Measurements from ENCODE around the gene LRG1.
"Not testable (repeated sequence)": the region's sequence is repeated elsewhere in the genome, so short reads cannot be mapped to it uniquely, and the experiment has no call there.

LRG1 gene

DNA sequence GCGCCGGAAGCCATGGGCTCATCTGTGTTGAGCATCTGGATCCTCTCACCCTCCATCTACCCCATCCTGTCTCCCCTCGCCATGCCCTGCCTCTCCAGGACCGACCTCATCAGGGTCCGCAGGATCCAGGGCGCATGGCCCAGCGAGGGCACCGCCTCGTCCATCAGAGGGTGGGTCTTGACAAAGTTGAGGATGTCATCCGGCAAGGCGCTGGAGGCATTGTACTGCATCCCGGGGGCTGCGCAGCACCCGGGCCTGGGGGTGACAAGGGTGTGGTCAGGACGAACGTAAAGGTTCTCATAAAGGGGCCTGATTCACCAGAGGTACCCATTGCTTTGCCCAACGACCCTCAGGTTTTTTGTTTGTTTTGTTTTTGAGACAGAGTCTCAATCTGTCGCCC is 10.2 kb upstream of the LRG1 start:
- DNase-seq, result no peak

DNA sequence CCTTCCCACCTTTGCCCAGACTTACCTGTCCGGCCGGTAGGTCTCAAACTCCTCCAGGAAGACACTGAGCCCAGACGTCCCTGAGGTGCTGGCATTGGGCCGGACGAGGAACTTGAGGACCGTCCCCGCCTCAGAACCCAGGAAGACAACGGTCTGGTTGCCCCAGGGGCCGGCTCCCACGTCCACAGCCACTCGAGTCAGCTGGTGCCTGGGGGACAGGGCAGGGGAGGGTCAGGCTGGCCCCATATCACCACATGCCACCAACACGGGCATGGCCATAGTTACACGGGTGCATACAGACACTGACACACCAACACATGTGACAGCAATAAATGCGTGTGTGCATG is 8.4 kb upstream of the LRG1 start:
- DNase-seq, result no peak

DNA sequence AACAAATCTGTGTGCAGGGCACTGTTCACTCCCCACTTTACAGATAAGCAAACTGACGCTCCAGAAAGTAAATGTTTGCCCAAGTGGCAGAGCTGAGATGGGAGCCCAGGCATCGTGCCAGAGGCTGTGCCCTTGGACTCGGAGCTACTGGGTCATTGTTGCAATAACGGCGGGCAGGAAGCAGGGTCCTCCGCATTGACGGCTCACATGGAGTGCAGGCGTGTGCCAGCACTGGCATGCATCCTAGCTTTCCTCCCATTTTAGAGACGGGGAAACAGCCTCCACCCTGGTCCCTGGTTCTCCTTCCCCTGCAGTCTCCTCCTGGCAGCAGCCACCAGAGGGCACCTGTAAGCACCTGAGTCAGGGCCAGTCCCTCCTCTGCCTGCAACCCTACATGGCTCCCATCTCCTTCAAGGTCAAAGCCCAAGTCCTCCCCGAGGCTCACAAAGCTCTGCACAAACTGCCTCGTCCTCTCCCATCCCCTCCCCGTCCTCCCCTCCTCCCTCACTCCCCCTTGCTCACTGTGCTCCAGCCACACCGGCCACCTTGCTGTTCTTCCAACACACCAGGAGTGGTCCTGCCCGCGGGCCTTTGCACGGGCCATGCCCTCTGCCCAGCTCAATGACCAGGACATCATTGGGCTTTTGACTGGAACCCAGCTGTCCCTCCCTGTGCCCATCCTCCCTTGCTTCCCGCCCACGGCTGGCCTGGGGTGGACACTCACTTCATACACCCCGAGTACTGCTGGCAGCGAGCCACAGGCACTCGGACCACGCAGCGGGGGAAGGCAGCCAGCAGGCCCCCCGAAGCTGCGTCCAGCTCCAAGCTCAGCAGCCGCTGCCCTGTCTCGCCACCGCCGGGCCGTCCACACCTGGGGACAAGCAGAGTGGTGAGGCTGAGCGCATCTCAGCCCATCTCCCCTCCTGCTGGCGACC is 7.7 kb upstream of the LRG1 start:
- DNase-seq, result no peak

DNA sequence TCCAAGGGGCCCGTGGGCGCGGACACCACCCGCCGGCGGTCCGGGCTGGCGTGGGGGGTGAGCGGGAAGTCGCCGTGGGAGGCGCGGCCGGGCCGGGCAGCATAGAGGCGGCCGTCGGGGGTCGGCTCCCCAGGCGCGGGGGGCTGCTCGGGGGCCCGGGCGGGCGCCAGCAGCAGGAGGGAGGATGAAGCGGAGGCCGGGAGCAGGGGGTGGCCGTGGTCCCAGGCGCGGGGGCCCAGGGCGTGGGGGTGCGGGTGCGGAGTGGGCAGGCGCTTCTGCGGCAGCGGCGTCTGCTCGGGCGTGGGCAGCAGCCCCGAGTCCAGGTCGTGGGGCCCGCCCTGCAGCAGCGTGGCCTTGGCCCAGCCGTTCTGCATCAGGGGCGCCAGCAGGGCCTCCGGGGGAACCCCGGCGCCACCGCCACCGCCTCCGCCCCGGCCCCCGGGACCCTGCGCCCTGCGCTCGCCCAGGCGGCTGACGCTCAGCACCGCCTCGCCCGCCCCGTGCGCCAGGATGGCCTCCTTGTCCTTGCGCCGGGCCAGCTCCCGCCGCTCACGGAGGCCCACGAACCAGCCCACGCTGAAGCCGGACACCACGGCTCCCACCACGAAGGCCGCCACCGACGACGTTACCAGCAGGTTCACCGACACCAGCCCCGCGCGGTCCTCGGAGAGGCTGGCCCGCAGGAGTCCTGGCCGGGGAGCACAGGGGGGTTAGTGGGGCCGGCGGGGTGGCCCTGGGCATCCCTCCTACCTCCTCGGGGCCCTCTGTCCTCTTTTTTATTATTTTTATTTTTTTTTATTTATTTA is 4.2 kb upstream of the LRG1 start:
- DNase-seq, result no peak

DNA sequence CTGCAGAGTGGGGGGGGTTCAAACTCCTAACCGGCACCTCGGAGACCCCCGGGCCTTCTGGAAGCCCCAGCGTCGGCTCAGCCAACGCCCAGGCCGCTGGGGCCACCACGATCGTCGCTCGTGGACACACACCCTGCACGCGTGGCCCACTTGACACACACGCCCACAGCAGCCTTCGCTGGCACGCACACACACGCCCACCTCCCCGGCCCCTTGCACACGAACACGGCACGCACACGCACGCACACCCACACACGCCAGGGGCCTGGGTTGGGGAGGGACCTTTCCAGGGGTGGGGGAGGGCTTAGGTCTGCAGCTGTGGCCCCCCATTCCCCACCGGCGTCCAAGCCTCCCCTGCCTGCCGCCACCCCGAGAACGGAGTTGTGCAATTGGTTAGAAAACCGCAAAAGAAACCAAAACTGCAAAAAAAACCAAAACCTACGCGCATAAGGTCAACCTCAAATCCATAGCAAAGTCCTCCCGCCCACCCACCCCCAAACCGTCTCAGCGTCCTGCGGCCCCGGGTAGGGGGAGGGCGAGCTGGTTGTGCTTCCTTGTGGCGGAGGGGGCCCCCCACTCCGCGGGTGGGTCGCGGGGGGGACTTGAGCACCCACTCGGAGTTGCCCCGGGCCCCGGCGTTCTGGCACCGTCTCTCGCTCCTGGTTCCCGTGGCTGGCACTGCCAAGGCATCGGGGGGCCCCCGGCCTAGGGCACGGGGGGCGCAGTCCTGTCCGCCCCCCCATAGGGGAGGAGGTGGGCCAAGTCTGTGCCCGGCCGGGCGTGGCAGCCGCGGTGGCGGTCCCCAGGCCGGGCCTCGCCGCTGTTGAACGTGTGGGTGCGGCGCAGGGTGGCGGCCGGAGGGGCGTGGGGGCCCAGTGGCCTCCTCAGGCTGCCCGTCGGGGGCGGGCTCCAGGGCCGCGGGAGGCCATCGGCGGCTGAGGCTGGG is 3.3 kb upstream of the LRG1 start:
- no peak for DNase-seq

DNA sequence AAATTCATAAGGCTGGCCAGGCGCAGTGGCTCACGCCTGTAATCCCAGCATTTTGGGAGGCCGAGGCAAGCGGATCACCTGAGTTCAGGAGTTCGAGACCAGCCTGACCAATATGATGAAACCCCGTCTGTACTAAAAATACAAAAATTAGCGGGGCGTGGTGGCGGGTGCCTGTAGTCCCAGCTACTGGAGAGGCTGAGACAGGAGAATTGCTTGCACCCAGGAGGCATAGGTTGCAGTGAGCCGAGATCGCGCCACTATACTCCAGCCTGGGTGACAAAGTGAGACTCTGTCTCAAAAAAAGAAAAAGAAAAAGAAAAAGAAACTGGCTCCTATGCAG is 1.9 kb upstream of the LRG1 start:
- DNase-seq, result not testable (repeated sequence)

DNA sequence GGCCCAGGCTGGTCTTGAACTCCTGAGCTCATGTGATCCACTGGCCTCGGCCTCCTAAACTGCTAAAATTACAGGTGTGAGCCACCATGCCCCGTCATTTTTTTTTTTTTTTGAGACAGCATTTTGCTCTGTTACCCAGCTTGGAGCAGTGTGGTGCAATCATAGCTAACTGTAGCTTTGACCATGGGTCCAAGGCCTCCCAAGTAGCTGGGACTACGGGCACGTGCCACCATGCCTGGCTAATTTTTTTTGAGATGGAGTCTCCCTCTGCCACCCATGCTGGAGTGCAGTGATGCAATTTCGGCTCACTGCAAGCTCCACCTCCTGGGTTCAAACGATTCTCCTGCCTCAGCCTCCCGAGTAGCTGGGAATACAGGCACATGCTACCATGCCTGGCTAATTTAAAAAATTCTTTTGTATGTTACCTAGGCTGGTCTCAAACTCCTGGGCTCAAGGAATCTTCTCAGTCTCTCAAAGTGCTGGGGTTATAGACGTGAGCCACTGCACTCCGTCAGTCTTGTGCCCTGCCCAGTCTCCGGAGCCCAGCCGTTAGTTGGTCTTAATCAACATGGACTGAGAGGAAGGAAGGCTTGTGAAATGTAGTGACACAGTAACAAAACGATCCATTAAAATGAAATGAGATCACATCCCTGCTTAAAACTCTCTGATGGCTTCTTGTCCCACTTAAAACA is 1.4 kb upstream of the LRG1 start:
- DNase-seq, result no peak

DNA sequence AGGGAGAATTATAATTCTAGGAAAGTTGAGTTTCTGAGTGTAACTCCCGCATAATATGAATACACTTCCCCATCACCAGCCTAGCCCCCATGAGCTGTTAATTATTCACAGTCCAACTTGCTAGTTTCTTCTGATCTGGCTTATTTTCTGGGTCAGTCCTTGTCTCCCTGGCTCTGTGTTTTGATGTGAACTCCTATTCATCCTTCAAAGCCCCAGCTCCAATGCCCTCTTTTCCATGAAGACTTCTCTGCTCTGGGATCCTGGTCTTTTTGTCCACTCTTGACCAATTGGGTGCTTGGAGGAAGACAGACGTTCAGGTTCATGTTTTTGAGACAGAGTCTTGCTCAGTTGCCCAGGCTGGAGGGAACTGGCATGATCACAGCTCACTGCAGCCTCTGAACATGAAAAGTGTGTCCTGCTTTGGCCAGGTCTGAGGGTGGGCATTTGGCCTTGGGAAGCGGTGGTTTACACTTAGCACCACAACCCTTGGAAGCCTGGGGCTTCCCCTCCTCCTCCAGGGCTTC is 605 bp downstream of the LRG1 start:
- DNase-seq, result no peak

DNA sequence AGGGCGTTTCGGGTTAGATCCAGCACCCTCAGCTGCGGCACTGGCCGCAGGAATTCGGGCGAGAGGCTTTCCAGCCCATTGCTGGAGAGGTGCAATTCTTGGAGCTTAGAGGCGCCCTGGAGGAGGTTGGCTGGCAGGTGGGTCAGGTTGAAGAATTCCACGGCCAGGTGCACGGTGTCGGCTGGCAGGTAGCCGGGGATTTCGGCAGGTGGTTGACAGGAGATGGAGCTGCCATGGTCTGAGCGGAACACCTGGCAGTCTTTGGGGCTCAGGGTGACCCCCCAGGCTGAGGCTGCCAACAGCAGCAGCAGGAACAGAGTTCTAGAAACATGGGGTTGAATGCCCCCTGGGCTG is 1.3 kb downstream of the LRG1 start:
- no peak for DNase-seq

DNA sequence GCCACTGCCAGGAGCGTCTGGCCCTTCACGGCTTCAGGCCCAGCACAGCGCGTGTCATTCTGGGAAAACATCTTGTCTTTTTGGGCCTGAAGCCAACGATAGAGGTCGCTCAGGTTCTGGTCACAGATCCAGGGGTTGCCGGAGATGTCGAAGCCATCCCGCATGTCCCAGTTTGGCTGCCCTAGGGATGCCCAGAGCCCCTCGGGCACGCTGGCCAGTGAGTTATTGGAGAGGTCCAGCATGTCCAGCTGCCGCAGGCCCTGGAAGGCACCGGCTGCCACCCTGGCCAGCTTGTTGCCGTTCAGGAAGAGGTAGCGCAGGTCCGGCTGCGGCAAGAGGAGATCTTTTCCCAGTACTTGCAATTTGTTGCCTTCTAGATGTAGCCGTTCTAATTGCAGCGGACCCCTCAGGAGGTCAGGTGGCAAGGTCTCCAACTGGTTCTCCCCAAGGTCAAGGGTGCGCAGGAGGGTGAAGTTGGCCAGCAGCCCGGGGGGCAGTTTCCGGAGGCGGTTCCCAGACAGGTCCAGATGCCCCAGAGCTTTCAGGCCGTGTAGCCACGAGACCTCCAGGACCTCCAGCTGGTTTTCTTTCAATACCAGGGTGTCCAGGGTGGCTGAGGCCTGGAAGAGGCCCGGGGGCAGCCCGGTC is 1.8 kb downstream of the LRG1 start:
- no peak for DNase-seq

DNA sequence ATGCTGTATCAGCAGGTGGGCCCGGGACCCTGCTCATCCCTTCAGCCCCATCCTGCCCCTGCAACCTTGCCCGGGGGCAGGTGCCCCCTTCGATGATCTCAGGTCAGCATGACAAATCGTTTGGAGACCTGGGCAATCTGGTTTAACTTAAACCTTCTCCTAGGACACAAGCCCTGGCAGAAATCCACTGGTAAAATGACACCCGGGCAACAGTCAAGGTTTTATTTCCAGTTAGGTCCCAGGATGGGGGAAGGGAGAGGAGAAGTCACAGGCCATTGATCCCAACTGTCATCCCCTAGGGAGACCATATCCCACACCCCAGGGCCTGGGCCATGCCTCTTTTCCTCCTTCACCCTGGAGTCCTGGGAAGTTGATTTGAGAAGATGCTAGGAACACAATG is 3.0 kb downstream of the LRG1 start:
- DNase-seq, result no peak

DNA sequence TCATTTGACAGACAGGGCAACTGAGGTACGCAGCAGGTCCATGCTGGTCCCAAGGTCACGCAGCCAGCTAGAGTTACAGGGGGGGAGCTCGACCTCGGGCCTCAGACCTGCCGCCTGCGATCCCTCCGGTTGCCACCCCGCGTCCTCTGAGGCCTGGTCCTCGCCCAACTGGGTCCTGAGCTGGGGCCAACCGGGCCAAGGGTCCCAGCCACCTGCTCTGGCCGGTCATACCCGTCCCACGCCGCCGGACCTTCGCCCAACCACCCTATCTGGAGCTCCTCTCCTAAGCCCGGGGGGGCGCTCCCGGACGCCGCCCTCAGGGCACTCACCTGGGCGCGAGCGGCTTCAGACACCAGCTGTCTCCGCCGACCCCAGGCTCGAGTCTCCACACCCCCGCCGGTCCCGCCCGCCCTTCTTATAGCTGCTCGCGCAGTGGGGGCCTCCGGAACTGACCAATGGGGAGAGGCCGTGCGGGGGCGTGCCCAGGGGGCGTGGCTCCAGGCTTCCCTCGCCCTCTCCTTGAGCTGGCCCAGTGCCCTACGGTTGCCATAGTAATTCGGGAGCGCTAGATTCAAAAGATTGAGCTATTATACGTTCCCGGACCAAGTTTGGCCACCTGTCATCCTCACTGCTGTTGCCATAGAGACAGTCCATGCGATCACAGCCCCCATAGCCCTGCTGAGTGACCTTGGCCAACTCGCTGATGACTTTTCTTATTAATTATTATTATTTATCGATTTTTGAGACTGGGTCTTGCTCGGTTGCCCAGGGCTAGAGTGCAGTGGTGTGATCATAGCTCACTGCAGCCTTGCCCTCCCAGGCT is 4.8 kb downstream of the LRG1 start, which contains the start of gene PLIN5:
Gene PLIN5, minus strand, starts transcription at position 389 of the 823 bp plus-strand sequence. CDS start 1,150 bp downstream, outside the sequence.
- DNase-seq, result peak; percentile 54

DNA sequence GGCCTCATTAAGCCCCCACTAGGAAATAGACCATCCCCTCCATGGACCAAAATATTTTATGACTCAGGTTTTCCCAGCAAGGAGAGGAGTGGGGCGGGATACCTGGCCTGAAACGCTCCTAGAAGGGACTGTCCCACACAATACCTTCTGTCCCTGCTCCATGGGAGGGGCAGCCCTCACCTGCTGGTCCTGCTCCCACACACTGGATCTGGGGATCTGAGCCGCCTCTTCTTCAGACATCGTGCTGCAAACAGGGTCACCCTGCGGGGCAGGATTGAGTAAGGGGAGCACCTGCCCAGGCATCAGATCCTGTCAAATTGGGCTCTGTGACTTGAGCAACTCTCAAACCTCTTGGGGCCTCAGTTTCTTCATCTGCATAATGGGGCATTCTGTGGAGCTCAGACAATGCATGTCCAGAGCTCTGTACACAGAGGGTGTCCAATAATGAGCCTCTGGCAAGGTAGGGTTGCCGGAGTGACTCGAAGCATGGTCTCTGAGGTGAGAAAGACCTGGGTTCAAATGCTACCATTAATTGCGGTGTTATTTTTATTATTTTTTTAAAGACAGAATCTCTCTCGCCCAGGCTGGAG is 5.9 kb downstream of the LRG1 start:
- DNase-seq, result no peak

DNA sequence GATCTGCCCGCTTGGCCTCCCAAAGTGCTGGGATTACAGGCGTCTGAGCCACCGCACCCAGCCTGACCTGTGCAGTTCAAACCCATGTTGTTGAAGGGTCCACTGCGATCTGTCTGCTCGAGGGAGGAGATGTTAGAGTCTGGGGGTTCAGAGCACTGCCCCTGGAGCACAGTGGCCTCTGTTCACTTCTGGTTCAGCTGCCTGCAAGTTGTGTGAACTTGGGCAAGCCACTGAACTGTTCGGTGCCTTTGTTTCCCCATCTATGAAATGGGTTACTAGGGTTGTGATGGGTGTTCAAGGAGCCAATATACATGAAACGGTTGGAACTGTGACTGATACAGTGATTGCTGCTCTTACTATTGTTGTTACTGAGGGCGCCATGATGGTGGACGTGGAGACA is 6.5 kb downstream of the LRG1 start:
- no peak for DNase-seq

DNA sequence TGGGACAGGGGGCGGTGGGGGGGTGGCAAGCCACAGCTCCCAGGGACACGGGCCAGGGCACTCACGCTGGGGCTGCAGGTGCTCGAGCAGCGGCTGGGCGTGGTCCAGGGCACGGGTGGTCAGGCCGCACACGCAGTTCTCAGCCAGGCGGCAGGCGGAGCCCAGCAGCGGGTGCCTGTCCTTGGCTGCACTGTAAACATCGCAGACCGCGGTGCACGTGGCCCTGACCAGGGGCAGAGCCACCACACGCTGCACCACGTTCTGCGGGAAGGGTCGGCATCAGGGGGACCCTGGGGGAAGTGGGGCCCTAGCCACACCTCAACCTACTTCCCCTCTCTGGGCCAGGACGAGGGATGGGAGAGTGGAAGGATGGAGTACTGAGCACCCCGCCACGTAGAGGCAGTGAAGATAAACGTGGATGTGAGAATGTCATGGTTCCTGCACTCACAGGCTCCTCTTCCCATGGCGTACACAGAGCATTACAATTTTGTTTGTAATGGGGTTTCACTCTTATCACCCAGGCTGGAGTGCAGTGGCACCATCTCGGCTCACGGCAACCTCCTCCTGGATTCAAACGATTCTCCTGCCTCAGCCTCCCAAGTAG is 8.2 kb downstream of the LRG1 start:
- no peak for DNase-seq

DNA sequence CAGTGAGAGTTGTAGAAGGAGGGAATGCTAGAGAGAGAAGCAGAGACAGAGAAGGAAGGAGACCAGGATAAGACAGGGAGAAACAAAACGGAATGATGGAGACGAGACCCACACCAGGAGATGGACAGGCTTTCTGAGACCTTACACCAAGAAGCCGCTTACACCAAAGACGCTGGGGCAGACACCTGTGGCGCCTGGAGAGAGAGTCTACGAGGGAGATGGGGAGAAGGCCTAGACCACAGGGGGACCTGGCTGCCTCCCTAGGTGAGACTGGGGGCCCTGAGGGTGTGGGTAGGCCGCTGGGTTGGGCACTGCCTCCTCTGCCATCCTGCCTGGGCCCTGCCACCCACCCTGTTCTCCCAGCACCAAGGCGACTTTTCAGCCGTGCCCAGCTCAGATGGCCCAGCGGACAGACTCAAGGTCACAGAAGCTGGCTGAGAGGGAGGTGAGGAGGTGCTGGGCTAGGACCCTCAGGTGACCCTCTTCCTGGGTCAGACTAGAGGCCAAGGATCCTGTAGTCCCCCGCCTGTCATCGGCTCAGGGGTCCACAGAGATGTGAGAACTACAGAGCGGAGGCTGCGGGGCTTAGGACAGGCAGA is 9.8 kb downstream of the LRG1 start:
- no peak for DNase-seq

DNA sequence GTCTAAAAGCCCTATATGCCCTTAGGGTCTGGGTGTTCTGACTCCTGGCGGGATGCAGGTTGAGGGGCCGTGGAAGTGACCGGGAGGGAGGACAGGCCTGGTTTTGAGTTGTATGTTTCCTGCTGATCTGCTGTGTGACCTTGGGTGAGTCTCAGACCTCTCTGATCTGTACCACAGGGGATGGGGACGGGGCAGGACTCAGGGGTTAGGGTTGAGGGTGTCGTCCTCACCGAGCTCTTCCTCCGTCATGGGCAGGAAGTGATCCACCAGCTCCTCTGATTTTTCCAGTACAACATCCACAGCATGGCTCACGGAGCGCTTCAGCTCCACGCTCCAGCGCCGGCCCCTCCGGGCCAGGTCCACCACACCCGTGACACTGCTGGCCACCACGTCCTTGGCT is 11.0 kb downstream of the LRG1 start:
- DNase-seq, result no peak

DNA sequence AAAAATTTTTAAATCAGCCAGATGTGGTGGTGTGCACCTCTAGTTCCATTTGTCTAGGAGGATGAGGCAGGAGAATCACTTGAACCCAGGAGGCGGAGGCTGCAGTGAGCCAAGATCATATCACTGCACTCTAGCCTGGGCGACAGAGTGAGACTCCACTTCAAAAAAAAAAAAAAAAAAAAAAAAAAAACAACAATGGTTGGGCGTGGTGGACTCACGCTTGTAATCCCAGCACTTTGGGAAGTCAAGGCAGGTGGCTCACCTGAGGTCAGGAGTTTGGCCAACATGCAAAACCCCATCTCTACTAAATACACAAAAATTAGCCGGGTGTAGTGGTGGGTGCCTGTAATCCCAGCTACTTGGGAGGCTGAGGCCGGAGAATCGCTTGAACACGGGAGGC is 12.5 kb downstream of the LRG1 start:
- DNase-seq, result not testable (repeated sequence)

DNA sequence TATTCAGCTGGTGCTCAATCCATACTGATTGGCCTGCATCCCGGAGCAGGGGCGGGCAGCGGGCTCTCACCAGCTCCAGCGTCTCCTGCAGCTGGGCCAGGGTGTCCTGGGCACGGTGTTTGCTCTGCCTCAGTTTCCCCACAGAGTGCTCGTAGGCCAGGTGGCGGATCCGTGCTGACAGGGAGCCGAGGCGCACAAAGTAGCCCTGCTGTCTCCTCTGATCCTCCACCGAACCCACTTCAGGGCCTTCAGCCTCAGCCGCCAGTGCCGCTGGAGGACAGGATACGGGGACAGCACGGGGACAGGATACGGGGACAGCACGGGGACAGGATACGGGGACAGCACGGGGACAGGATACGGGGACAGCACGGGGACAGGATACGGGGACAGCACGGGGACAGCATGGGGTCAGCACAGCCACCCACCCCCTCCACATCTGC is 14.3 kb downstream of the LRG1 start:
- DNase-seq, result no peak
